Fibroblast of lung (primary cell): Measurements from ENCODE around the gene FGD4. TPM values are rescaled to one million over a fixed set of nuclear protein-coding genes. Genes with fewer than 3 reads are reported as not detected.

Experiments used
- DNase-seq, 2 donors: peaks; one replicate each; pipeline versions ENCODE4 v3.0.0 to v3.0.0-alpha.2; 2010; ENCODE audit warnings: low read depth in 2 of 2
- H2AFZ ChIP-seq: 2 replicates; pipeline ENCODE4 v1.5.1; 2012; ENCODE audit warnings: low read length, control low read depth, inconsistent platforms
- H3K27ac ChIP-seq: 2 replicates; pipeline ENCODE4 v1.5.1; 2011; ENCODE audit warnings: low read length, control low read depth; ENCODE audit not compliant: insufficient read depth
- H3K27me3 ChIP-seq: 2 replicates; pipeline ENCODE4 v1.5.1; 2011; ENCODE audit warnings: mild to moderate bottlenecking, low read length; ENCODE audit not compliant: control insufficient read depth, insufficient read depth
- H3K36me3 ChIP-seq: 2 replicates; pipeline ENCODE4 v1.5.1; 2011; ENCODE audit warnings: low read length; ENCODE audit not compliant: control insufficient read depth, insufficient read depth
- H3K4me1 ChIP-seq: 2 replicates; pipeline ENCODE4 v1.5.1; 2011; ENCODE audit warnings: low read length; ENCODE audit not compliant: control insufficient read depth, insufficient read depth; ENCODE audit errors: extremely low read depth
- H3K4me2 ChIP-seq: 2 replicates; pipeline ENCODE4 v1.5.1; 2011; ENCODE audit warnings: low read length, control low read depth; ENCODE audit not compliant: insufficient read depth; ENCODE audit errors: extremely low read depth
- H3K4me3 ChIP-seq, 4 experiments: fragments of 200-600 bp in 1 of 4; sonication (generic) in 1 of 4; replicated peaks in 1 of 4; 2 replicates each; pipeline ENCODE4 v1.5.1; 2011 to 2016; ENCODE audit warnings: low read length in 4 of 4, low read depth in 3 of 4, mild to moderate bottlenecking in 3 of 4, control low read depth in 2 of 4, inconsistent platforms in 1 of 4, mixed read lengths in 1 of 4; ENCODE audit not compliant: insufficient read depth in 1 of 4; ENCODE audit errors: control extremely low read depth in 1 of 4
- H3K79me2 ChIP-seq: 2 replicates; pipeline ENCODE4 v1.5.1; 2012; ENCODE audit warnings: mild to moderate bottlenecking, low read length, inconsistent platforms; ENCODE audit not compliant: control insufficient read depth, insufficient read depth
- H3K9ac ChIP-seq: 2 replicates; pipeline ENCODE4 v1.5.1; 2011; ENCODE audit warnings: mild to moderate bottlenecking, low read length, control low read depth; ENCODE audit not compliant: insufficient read depth
- H3K9me3 ChIP-seq: 2 replicates; pipeline ENCODE4 v1.5.1; 2012; ENCODE audit warnings: low read depth, low read length; ENCODE audit not compliant: control insufficient read depth, insufficient read depth
- H4K20me1 ChIP-seq: 2 replicates; pipeline ENCODE4 v1.5.1; 2011; ENCODE audit warnings: low read length; ENCODE audit not compliant: control insufficient read depth, insufficient read depth; ENCODE audit errors: extremely low read depth
- CTCF ChIP-seq, 2 donors: IDR thresholded peaks in 1 of 2; conservative IDR thresholded peaks in 1 of 2; 1 replicate in 1 of 2; 2 replicates in 1 of 2; pipeline ENCODE4 v1.5.1; 2011 to 2012; ENCODE audit warnings: low read length in 2 of 2, control low read depth in 1 of 2, inconsistent platforms in 1 of 2, low read depth in 1 of 2, mild to moderate bottlenecking in 1 of 2
- EZH2 ChIP-seq: IDR thresholded peaks from 2 replicates; pipeline ENCODE4 v1.5.1; 2012; ENCODE audit warnings: low read length, control low read depth, mild to moderate bottlenecking; ENCODE audit errors: missing control alignments
- polyA plus RNA-seq, 2 donors: library from polyadenylated mRNA; depleted of rRNA in 1 of 2; stranded (reverse) in 1 of 2; unstranded in 1 of 2; fragments of >200 nt; gene quantifications; 2 replicates each; pipeline ENCODE4 v1.2.1, GENCODE V29; 2011 to 2012; ENCODE audit warnings: missing spikeins in 1 of 2
- total RNA-seq: library from RNA; depleted of rRNA; stranded (reverse); fragments of >200 nt; gene quantifications from 2 replicates; pipeline ENCODE4 v1.2.1, GENCODE V29; 2014

Gene FGD4
- total and polyA plus RNA-seq, 2 donors (not counting 1 experiment from before 2014, with no cell fraction given), result 7.6 to 12.2 TPM

GRCh38 chr12:32686340-32686739 lies 287.0 kb downstream of the FGD4 start:
- no peak overlapping the region for H3K4me3 ChIP-seq
- H3K36me3 ChIP-seq, result no peaks in the 10 kb centered on the region
- H3K9me3 ChIP-seq, result no peaks in the 10 kb centered on the region
- no peak overlapping the region for H3K27ac ChIP-seq
- no peak overlapping the region for H3K9ac ChIP-seq
- H3K79me2 ChIP-seq, result peaks cover 85% of the 10 kb centered on the region
- no peaks in the 10 kb centered on the region for H3K27me3 ChIP-seq
- no peak for TF ChIP-seq CTCF (conservative IDR thresholded peaks at IDR 0.05 in 1 of 2, IDR thresholded peaks at IDR 0.05 in 1 of 2; ENCODE audit: low read depth in 1 of 2, low read length in 2 of 2)
- no peak for TF ChIP-seq EZH2
- DNase-seq, result no peak
- H3K4me1 ChIP-seq, result no peaks in the 10 kb centered on the region
- H4K20me1 ChIP-seq, result no peaks in the 10 kb centered on the region
- H2AFZ ChIP-seq, result no peak overlapping the region
- no peak overlapping the region for H3K4me2 ChIP-seq

DNA sequence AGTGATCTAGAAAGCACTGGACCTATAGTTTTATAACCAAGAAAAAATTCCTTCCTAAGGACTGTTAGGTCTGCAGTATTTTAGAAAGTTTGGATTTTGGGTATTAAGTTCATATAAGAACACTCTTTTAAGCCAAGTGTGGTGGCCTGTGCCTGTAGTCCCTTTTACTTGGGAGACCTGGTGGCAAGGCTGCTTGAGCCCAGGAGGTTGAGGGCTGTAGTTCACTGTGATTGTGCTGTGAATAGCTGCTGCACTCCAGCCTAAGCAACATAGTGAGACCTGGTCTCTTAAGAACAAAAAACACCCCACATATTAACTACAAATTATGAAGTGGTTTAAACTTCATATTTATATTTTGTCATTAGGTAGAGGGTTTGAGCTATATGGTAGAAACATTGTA lies 289.4 kb downstream of the FGD4 start:
- Histone ChIP-seq H2AFZ (no peak overlapping the region), H3K27me3 (no peaks in the 10 kb centered on the region), H3K27ac (no peak overlapping the region), H3K9me3 (no peaks in the 10 kb centered on the region), H3K36me3 (no peaks in the 10 kb centered on the region), H4K20me1 (no peaks in the 10 kb centered on the region), H3K79me2 (peaks cover 79% of the 10 kb centered on the region), H3K4me3 (no peak overlapping the region), H3K4me1 (no peaks in the 10 kb centered on the region), H3K4me2 (no peak overlapping the region), H3K9ac (no peak overlapping the region)
- no peak for TF ChIP-seq EZH2
- TF ChIP-seq CTCF (conservative IDR thresholded peaks at IDR 0.05 in 1 of 2, IDR thresholded peaks at IDR 0.05 in 1 of 2; ENCODE audit: low read depth in 1 of 2, low read length in 2 of 2), result no peak
- no peak for DNase-seq

DNA sequence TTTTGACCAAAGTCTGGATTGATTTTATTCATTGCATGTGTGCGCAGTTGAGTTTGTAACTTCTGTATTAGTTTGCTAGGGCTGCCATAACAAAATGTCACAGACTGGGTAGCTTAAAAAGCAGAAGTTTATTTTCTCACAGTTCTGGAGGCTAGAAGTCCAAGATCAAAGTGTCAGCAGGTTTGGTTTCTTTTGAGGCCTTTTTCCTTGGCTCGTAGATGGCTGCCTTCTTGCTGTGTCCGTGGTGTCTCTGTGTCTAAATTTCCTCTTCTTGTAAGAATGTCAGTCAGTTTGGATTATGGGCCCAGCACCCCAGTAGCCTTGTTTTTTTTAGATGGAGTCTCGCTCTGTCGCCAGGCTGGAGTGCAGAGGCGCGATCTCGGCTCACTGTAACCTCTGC lies 291.6 kb downstream of the FGD4 start:
- H2AFZ ChIP-seq, result no peak overlapping the region
- H3K4me1 ChIP-seq, result no peaks in the 10 kb centered on the region
- no peak overlapping the region for H3K27ac ChIP-seq
- no peak overlapping the region for H3K9ac ChIP-seq
- no peak overlapping the region for H3K4me3 ChIP-seq
- no peaks in the 10 kb centered on the region for H3K36me3 ChIP-seq
- no peak overlapping the region for H3K4me2 ChIP-seq
- DNase-seq, result no peak
- H3K9me3 ChIP-seq, result no peaks in the 10 kb centered on the region
- H4K20me1 ChIP-seq, result no peaks in the 10 kb centered on the region
- no peaks in the 10 kb centered on the region for H3K27me3 ChIP-seq
- peaks cover 77% of the 10 kb centered on the region for H3K79me2 ChIP-seq
- TF ChIP-seq CTCF (conservative IDR thresholded peaks at IDR 0.05 in 1 of 2, IDR thresholded peaks at IDR 0.05 in 1 of 2; ENCODE audit: low read depth in 1 of 2, low read length in 2 of 2) (no peak), EZH2 (no peak)
